ENCODE measurements around the gene GJD4.

GRCh38 chr10:35606430-35606829 is 1.3 kb downstream of the GJD4 start:
- TF ChIP-seq PAX5 (IDR thresholded peaks at IDR 0.05; ENCODE audit: insufficient read depth, low read length, severe bottlenecking) = no peak
- no peak for TF ChIP-seq POLR2A (IDR thresholded peaks at IDR 0.05; ENCODE audit: low read depth, low read length)
- TF ChIP-seq POLR2AphosphoS5 (IDR thresholded peaks at IDR 0.05; ENCODE audit: low read depth, low read length) = no peak
